HL-60/S4 treated with phorbol 12-myristate 13-acetate at 8.2 ng/mL for 4 days and 3 days (cell line): ENCODE results near the gene USP25.

ENCODE experiments used
- in situ Hi-C: fragments of 300-500 bp; cut with MboI; formaldehyde crosslinking; loops from 2 replicates; pipeline ENCODE4 v1.15.0; 2022; ENCODE audit warnings: low sequenced_read_pairs

Gene USP25

DNA sequence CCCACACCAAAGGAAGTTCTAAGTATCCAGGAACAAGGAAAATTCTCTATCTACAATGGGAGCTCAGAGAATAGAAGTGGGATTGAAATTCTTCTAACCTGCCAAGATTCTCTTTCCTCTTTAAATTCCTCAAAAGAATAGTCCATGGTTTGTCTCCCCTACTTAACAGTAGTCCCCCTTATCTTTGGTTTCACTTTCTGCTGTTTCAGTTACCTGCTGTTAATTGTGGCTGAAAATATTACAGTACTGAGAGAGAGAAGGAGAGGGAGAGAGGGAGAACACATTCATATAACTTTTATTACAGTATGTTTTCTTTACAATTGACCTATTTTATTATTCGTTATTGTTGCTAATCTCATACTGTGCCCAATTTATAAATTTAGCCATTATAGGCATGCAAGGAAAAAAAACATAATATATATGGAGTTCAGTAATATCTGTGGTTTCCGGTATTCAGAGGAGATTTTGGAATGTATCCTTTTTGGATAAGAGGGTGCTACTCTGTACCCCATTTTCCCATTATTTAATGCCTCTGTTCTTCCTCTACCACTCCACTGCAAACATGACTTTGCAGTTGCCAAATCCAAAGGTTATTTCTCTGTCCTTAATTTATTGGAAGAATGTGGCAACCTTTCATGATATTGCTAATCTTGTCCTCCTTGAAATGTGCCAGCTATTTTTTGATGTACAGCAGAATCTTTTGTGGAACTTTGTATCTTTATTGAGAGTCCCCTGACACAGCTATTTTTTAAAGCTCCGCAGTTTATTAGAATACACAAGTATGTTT lies 68.0 kb downstream of the USP25 start:
- in situ Hi-C loops = no loop called here

DNA sequence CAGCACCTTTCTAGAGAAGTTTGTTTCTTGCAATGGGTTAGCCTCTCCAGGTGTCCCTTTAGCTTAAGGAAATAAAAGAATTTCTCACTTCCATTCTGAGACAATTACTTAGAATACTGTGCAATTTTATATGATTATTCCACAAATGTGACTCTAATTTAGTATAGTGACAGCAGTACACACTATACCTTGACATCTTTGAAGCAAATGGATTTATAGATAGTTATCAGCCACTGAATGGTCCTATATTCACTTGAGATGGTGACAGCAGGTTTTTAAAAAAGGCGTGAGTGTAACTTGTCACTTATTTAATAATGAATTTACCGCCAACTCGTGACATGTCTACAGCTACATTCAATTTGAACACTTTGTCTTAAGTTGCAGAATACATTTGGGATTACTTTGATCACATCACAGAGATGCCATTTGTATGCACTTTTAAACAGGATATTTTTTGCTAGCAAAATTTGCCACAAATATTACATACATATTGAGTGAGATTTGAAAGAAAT lies 71.6 kb downstream of the USP25 start:
- in situ Hi-C loops = no loop called here

- in situ Hi-C loops = no loop called here
Measured at GRCh38 chr21:15804247-15805005, 74.6 kb downstream of the USP25 start.

- in situ Hi-C loops = no loop called here
Measured at GRCh38 chr21:15809065-15809464, 79.3 kb downstream of the USP25 start.

DNA sequence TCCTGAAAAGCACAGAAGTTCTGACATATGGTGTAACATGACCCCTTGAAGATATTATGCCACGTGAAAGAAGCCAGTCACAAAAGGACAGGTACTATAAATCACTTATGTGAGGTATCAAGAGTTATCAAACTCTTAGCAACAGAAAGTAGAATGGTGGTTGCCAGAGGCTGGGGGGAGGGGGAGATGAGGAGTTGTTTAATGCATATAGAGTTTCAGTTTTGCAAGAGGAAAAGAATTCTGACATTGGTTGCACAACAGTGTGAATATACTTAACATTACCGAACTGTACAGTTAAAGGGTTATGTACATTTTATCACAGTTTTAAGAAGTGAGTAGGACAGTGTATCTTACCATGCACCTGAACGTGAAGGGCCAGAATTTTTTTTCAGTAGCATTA lies 80.0 kb downstream of the USP25 start:
- in situ Hi-C loops = no loop called here

DNA sequence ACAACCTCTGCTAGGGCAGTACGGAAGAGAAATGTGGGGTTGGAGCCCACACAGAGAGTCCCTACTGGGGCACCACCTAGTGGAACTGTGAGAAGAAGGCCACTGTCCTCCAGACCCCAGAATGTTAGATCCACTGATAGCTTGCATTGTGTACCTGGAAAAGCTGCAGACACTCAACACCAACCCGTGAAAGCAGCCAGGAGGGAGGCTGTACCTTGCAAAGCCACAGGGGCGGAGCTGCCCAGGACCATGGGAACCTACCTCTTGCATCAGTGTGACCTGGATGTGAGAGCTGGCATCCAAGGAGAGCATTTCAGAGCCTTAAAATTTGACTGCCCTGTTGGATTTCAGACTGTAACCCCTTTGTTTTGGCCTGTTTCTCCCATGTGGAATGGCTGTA lies 85.5 kb downstream of the USP25 start:
- in situ Hi-C loops = no loop called here

- in situ Hi-C loops = no loop called here
Measured at GRCh38 chr21:15820327-15820726, 90.5 kb downstream of the USP25 start.

GRCh38 chr21:15820852-15821379 lies 91.1 kb downstream of the USP25 start:
- in situ Hi-C loops = no loop called here

GRCh38 chr21:15823486-15824150 lies 93.8 kb downstream of the USP25 start:
- in situ Hi-C loops = no loop called here

- in situ Hi-C loops = no loop called here
Measured at GRCh38 chr21:15825700-15826099, 95.9 kb downstream of the USP25 start.

- in situ Hi-C loops = no loop called here
Measured at GRCh38 chr21:15826147-15826780, 96.5 kb downstream of the USP25 start.

GRCh38 chr21:15826908-15827601 lies 97.3 kb downstream of the USP25 start:
- in situ Hi-C loops = no loop called here

DNA sequence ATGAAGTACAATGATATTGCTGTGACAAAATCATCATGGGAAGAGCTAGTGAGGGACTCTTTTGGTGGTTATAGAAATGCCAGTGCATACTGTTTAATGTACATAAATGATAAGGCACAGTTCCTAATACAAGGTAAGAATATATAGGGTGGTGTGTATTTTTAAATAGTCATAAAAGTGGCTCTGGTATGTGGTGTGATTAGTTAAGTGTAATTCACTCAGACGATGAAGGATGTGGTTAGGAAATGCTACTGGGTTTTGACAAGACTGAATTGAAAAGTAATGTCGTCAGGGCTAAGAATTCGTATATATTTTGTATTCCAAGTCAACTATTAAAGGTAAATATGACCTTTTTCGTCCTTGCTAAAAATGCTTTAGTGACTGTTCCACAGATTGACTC lies 101.7 kb downstream of the USP25 start:
- in situ Hi-C loops = no loop called here

DNA sequence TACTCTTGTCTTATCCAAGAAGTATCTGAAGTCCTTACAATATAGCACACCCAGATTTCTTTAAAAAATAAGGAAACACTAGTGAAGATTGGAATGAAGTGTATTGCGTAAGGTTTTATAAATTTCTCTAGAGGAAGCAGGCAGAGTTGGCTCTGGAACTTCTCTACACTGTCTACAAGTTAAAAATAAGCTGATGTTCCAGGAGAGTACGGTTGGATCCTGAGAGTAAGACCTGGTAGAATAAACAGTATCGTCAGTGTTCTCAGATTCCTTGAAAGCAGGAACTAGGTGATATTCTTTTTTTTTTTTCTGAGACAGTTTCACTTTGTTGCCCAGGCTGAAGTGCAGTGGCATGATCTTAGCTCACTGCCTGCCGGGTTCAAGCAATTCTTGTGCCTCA lies 107.9 kb downstream of the USP25 start:
- in situ Hi-C loops = no loop called here

DNA sequence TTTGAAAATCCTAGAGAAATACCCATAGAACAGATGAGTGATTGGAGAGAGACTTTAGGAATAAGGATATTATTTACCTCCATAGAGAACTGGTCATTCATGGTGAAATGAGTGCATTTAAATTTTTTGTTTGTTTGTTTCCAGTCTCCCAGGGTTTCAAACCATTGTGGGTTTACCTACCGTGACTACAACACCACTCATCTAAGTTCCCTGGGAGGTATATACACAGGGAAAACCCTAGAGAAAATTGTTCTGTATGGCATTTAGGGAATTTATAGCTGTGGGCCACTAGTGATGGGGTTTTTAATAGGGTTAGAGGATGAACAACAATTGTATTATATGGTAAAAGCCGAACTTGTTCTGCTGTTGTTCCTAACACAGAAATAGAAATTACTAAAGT lies 109.2 kb downstream of the USP25 start:
- in situ Hi-C loops = no loop called here

DNA sequence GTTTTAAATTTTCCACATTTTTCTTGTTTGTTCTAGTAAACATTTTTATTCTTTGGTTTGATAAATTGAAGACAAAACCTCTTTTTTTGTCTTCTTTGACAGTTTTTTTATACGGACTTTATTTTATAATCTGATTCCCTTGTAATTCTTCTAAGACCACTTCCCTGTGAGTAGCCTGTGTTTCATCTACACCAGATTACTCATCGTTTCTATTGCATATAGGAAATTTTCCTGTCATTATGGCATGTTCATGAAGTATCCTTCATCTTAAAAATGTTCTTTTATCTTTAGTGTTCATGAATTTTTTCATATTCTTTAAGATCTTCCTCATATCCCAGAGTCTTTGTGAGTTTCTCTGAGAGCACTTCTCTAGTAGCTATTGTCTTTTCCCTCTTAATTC lies 109.8 kb downstream of the USP25 start:
- in situ Hi-C loops = no loop called here

GRCh38 chr21:15840406-15840805 lies 110.6 kb downstream of the USP25 start:
- in situ Hi-C loops = no loop called here

DNA sequence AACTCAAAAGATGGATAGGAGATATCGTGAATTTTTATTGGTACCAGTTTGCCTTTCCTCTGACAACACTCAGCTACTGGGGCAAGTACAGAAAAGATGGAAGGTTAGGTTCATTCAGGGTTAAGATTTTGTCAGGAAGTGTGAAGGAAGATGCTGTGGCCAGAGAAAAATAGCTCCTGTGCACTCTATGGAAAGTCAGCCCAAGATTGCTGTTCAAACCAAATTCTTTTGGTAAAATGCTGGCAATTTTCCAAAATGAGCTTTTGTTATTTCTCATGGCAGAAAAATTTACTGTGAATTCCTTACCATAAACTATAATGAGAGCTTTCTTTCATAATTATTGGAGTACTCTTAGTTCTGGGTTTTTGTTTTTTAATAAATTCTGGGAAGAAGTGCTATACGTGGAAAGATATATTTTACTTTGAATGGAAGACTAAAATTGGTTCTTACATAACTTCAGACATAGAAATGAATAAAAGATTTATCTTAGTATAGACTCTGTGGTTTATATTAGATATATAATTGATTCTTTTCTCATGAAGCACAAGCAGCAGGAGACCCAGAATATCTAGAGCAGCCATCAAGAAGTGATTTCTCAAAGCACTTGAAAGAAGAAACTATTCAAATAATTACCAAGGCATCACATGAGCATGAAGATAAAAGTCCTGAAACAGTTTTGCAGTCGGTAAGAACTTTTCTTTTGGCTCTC lies 112.2 kb downstream of the USP25 start:
- in situ Hi-C loops = no loop called here

DNA sequence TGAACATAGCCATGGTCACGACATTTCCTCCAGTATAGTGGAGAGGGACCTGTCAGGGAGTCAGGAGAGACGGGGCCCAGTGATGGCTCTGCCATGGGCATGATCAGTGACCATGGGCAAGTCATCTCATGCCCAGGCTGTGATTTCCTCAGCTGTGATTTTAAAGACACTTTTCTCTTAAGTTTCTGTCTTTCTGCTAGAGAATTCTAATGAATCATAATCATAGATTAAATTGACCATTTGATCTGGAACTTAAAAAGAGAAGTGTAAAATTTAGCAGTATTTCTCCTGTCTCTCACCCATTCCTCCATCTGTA lies 112.7 kb downstream of the USP25 start:
- in situ Hi-C loops = no loop called here

DNA sequence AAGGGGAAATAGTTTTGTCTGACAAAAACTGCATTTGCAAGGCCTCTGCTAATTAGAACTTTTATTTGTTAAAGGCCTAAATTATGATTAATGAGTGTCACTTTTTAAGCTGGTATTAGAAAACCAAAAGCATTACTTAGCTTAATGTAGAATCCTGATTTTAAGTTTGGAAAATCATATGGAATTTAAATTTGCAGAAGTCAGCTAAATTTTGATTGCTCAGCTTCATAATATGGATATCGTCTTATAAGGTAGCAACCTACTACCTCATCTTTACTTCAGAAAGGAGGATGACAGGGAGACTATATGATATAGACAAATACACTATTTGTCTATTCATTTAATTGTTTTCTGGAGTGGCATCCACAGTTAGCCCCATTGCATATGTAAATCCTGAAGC lies 114.0 kb downstream of the USP25 start:
- in situ Hi-C loops = no loop called here
